Mesendoderm (in vitro differentiated cells): ENCODE results near the gene DMAC1. TPM values are rescaled to one million over a fixed set of nuclear protein-coding genes. Genes with fewer than 3 reads are reported as not detected.

Experiments used
- DNase-seq: peaks from one replicate; pipeline ENCODE4 v3.0.0; 2013
- H2AK5ac ChIP-seq: 2 replicates; pipeline ENCODE4 v1.6.1; 2013; ENCODE audit warnings: low read length, inconsistent platforms
- H2BK120ac ChIP-seq: 2 replicates; pipeline ENCODE4 v1.6.1; 2013; ENCODE audit warnings: low read depth, mild to moderate bottlenecking, low read length, moderate library complexity, mixed read lengths
- H2BK15ac ChIP-seq: replicated peaks from 2 replicates; pipeline ENCODE4 v1.6.1; 2013; ENCODE audit warnings: low read depth, mild to moderate bottlenecking, moderate library complexity
- H2BK5ac ChIP-seq: 2 replicates; pipeline ENCODE4 v1.6.1; 2013; ENCODE audit warnings: low read length, inconsistent platforms
- H3K18ac ChIP-seq: 2 replicates; pipeline ENCODE4 v1.6.1; 2013; ENCODE audit warnings: mild to moderate bottlenecking, low read length, mixed read lengths
- H3K23ac ChIP-seq: one replicate; pipeline ENCODE4 v1.6.1; 2013; ENCODE audit warnings: low read length
- H3K27ac ChIP-seq: 2 replicates; pipeline ENCODE4 v1.5.1; 2013; ENCODE audit warnings: low read depth, mild to moderate bottlenecking, inconsistent platforms, low read length, moderate library complexity
- H3K27me3 ChIP-seq: 2 replicates; pipeline ENCODE4 v1.6.1; 2013; ENCODE audit warnings: low read length, control low read depth, mild to moderate bottlenecking, inconsistent platforms; ENCODE audit not compliant: insufficient read depth, poor library complexity
- H3K36me3 ChIP-seq: 2 replicates; pipeline ENCODE4 v1.6.1; 2013; ENCODE audit warnings: low read length, inconsistent platforms; ENCODE audit not compliant: control insufficient read depth, insufficient read depth
- H3K4ac ChIP-seq: one replicate; pipeline ENCODE4 v1.6.1; 2013; ENCODE audit warnings: low read depth, mild to moderate bottlenecking, low read length, moderate library complexity
- H3K4me1 ChIP-seq: 2 replicates; pipeline ENCODE4 v1.6.1; 2013; ENCODE audit warnings: low read depth, low read length, inconsistent platforms; ENCODE audit not compliant: control insufficient read depth
- H3K4me2 ChIP-seq: 2 replicates; pipeline ENCODE4 v1.6.1; 2013; ENCODE audit warnings: low read length
- H3K4me3 ChIP-seq: 2 replicates; pipeline ENCODE4 v1.5.1; 2013; ENCODE audit warnings: mild to moderate bottlenecking, low read length
- H3K56ac ChIP-seq: one replicate; pipeline ENCODE4 v1.6.1; 2013; ENCODE audit warnings: low read length
- H3K79me1 ChIP-seq: 2 replicates; pipeline ENCODE4 v1.6.1; 2013; ENCODE audit warnings: low read length, inconsistent platforms
- H3K79me2 ChIP-seq: 2 replicates; pipeline ENCODE4 v1.6.1; 2013; ENCODE audit warnings: mild to moderate bottlenecking, low read length; ENCODE audit not compliant: control insufficient read depth, insufficient read depth
- H3K9ac ChIP-seq: 2 replicates; pipeline ENCODE4 v1.6.1; 2013; ENCODE audit warnings: low read length, inconsistent platforms
- H4K5ac ChIP-seq: one replicate; pipeline ENCODE4 v1.6.1; 2013; ENCODE audit warnings: low read length
- H4K8ac ChIP-seq: one replicate; pipeline ENCODE4 v1.6.1; 2013; ENCODE audit warnings: low read depth, mild to moderate bottlenecking, control low read depth, low read length, moderate library complexity
- WGBS: extraction: QIAGEN DNeasy Blood & Tissue Kit; methylation state at CpG from one replicate; pipeline ENCODE4 v1.1.7; 2013; ENCODE audit warnings: low lambda C conversion rate, missing lambda C conversion rate; ENCODE audit not compliant: insufficient coverage; ENCODE audit errors: extremely low coverage; 5-methylcytosine and 5-hydroxymethylcytosine counted together
- polyA plus RNA-seq, 2 experiments: library from polyadenylated mRNA; stranded (reverse); fragments of 200-250 nt; gene quantifications; one replicate each; pipeline ENCODE4 v1.2.3, GENCODE V29; 2013

The DMAC1 gene
- polyA plus RNA-seq (2013, experiment 1 of 2), result 112 TPM
- polyA plus RNA-seq (2013, experiment 2 of 2), result 115 TPM

GRCh38 chr9:7799234-7799943, at the start of gene DMAC1:
Gene DMAC1 (minus strand): TSS chr9:7799778. CDS start chr9:7799734, 44 bp downstream.
- Histone ChIP-seq H2BK15ac (no peak within 1 kb of the TSS), H3K18ac (peak within 1 kb of the TSS; percentile 83), H2BK5ac (no peak within 1 kb of the TSS), H3K4ac (peak within 1 kb of the TSS; percentile 63), H3K9ac (peak within 1 kb of the TSS; percentile 88), H4K8ac (peak within 1 kb of the TSS; percentile 96), H3K4me3 (peak within 1 kb of the TSS; percentile 52), H3K27ac (no peak within 1 kb of the TSS), H4K5ac (peak within 1 kb of the TSS; percentile 14), H2AK5ac (no peak within 1 kb of the TSS), H3K4me2 (peak within 1 kb of the TSS; percentile 71), H3K79me2 (peaks cover 6% of the 10 kb centered on the region), H3K56ac (peak within 1 kb of the TSS; percentile 83), H3K23ac (no peak within 1 kb of the TSS), H3K79me1 (peaks cover 5% of the 10 kb centered on the region), H3K36me3 (no peaks in the 10 kb centered on the region), H3K4me1 (no peaks in the 10 kb centered on the region), H3K27me3 (no peaks in the 10 kb centered on the region), H2BK120ac (no peak within 1 kb of the TSS)
- DNase-seq, result peak; percentile 95
- no CpG with 5 or more reads among the region's 46 CpGs for WGBS

DNA sequence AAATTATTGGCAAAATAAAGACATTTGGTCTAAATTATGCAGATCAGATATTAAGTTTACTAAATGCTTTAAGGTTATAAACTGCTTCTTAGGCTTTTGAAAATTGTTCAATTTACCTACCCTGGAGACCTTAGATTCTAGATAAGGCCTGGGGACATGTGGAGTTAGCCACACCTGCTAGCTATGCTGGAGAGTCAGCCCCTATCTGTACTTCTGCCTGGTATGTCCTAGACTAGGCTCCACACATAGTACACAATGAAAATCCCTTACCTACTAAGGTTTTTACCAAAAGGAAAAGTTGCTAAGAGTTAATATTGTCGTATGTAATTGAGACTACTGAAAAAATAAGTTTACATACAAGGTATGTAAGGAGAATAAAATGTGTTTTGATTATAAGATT, 49.8 kb upstream of the DMAC1 start:
- no peak overlapping the region for H4K8ac ChIP-seq
- no peak overlapping the region for H2BK5ac ChIP-seq
- no peak for DNase-seq
- 100% methylated on average over 1 of the region's 1 CpG for whole genome bisulfite sequencing
- H3K4me1 ChIP-seq, result no peaks in the 10 kb centered on the region
- H4K5ac ChIP-seq, result no peak overlapping the region
- H3K27ac ChIP-seq, result no peak overlapping the region
- H3K36me3 ChIP-seq, result no peaks in the 10 kb centered on the region
- no peak overlapping the region for H2BK120ac ChIP-seq
- no peak overlapping the region for H3K4me2 ChIP-seq
- no peak overlapping the region for H3K9ac ChIP-seq
- no peak overlapping the region for H2AK5ac ChIP-seq
- no peak overlapping the region for H3K18ac ChIP-seq
- H3K56ac ChIP-seq, result no peak overlapping the region
- no peak overlapping the region for H2BK15ac ChIP-seq
- H3K23ac ChIP-seq, result no peak overlapping the region
- H3K4me3 ChIP-seq, result no peak overlapping the region
- H3K79me1 ChIP-seq, result no peaks in the 10 kb centered on the region
- H3K27me3 ChIP-seq, result no peaks in the 10 kb centered on the region
- H3K4ac ChIP-seq, result no peak overlapping the region
- H3K79me2 ChIP-seq, result no peaks in the 10 kb centered on the region

- Histone ChIP-seq H2AK5ac (no peak overlapping the region), H3K79me2 (no peaks in the 10 kb centered on the region), H3K56ac (no peak overlapping the region), H2BK15ac (no peak overlapping the region), H3K4ac (no peak overlapping the region), H3K27me3 (no peaks in the 10 kb centered on the region), H3K23ac (no peak overlapping the region), H3K79me1 (no peaks in the 10 kb centered on the region), H4K5ac (no peak overlapping the region), H2BK120ac (no peak overlapping the region), H3K36me3 (no peaks in the 10 kb centered on the region), H3K27ac (no peak overlapping the region), H3K4me2 (no peak overlapping the region), H3K4me1 (no peaks in the 10 kb centered on the region), H2BK5ac (no peak overlapping the region), H3K4me3 (no peak overlapping the region), H3K18ac (no peak overlapping the region), H4K8ac (no peak overlapping the region), H3K9ac (no peak overlapping the region)
- peak; percentile 3 for DNase-seq
- no CpG with 5 or more reads among the region's 4 CpGs for WGBS
These were observed 48.9 kb upstream of the DMAC1 start for GRCh38 chr9:7848498-7848897.

- H3K36me3 ChIP-seq, result no peaks in the 10 kb centered on the region
- H2BK120ac ChIP-seq, result no peak overlapping the region
- no CpG with 5 or more reads among the region's 3 CpGs for WGBS
- peak; percentile 78 for DNase-seq
- no peak overlapping the region for H3K56ac ChIP-seq
- no peaks in the 10 kb centered on the region for H3K27me3 ChIP-seq
- H3K4me2 ChIP-seq, result no peak overlapping the region
- H3K4me1 ChIP-seq, result no peaks in the 10 kb centered on the region
- H3K79me2 ChIP-seq, result no peaks in the 10 kb centered on the region
- H3K9ac ChIP-seq, result no peak overlapping the region
- H3K27ac ChIP-seq, result no peak overlapping the region
- no peak overlapping the region for H3K23ac ChIP-seq
- H3K79me1 ChIP-seq, result no peaks in the 10 kb centered on the region
- no peak overlapping the region for H2AK5ac ChIP-seq
- H4K5ac ChIP-seq, result no peak overlapping the region
- H2BK5ac ChIP-seq, result no peak overlapping the region
- H4K8ac ChIP-seq, result no peak overlapping the region
- no peak overlapping the region for H2BK15ac ChIP-seq
- H3K4ac ChIP-seq, result no peak overlapping the region
- H3K18ac ChIP-seq, result no peak overlapping the region
- H3K4me3 ChIP-seq, result no peak overlapping the region
These were observed 44.7 kb upstream of the DMAC1 start for GRCh38 chr9:7844242-7844641.

DNA sequence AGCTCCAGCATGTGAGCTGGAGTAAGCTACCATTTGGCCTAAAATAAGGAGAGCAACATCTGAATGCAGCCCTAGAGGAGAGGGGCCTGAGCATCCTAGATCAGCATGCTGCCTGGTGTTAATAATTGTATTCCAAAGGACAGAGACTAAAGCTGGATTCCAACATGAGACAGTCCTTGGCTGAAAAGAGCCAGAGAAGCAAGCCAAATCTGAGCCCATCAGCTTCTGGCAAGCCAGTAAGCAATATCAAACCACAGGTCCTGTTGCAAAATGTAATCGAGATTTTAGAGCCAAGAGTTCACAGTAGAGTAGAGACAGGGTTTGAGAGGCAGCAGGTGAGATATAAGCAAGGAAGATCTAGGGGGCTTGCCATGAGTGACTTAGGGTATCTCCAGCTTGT, 42.3 kb upstream of the DMAC1 start:
- no peak overlapping the region for H3K18ac ChIP-seq
- no peaks in the 10 kb centered on the region for H3K79me1 ChIP-seq
- no peak overlapping the region for H3K4ac ChIP-seq
- no CpG with 5 or more reads among the region's 1 CpG for WGBS
- no peak overlapping the region for H3K23ac ChIP-seq
- no peak overlapping the region for H3K56ac ChIP-seq
- H3K27ac ChIP-seq, result no peak overlapping the region
- H3K27me3 ChIP-seq, result no peaks in the 10 kb centered on the region
- no peaks in the 10 kb centered on the region for H3K36me3 ChIP-seq
- H2AK5ac ChIP-seq, result no peak overlapping the region
- H3K4me2 ChIP-seq, result no peak overlapping the region
- no peak overlapping the region for H2BK15ac ChIP-seq
- H2BK5ac ChIP-seq, result no peak overlapping the region
- H3K4me1 ChIP-seq, result no peaks in the 10 kb centered on the region
- DNase-seq, result no peak
- no peak overlapping the region for H4K8ac ChIP-seq
- H3K79me2 ChIP-seq, result no peaks in the 10 kb centered on the region
- no peak overlapping the region for H4K5ac ChIP-seq
- no peak overlapping the region for H3K9ac ChIP-seq
- H3K4me3 ChIP-seq, result no peak overlapping the region
- no peak overlapping the region for H2BK120ac ChIP-seq

DNA sequence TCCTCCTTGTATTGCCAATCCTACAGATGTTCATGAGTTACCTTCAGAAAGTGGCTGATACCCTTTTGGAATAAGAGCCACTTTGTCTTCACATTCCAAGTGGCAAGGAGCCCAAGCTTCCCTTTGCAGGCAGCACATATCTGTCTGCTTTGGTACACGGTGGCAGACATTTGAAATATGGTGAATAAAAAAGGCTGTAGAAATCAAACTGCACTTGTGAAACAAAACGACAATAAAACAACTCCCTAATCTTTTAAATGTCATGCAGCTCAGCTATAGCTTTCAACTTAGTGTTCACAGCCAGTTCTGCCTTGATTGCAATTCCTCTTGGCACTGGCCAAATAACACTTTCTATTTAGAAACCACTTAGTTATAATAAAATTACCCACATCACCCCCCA, 35.0 kb upstream of the DMAC1 start:
- H3K27me3 ChIP-seq, result no peaks in the 10 kb centered on the region
- no peaks in the 10 kb centered on the region for H3K79me1 ChIP-seq
- no peak overlapping the region for H2BK120ac ChIP-seq
- H3K56ac ChIP-seq, result no peak overlapping the region
- no peak overlapping the region for H3K4ac ChIP-seq
- whole genome bisulfite sequencing, result no CpG with 5 or more reads among the region's 2 CpGs
- no peak overlapping the region for H4K5ac ChIP-seq
- no peak overlapping the region for H3K18ac ChIP-seq
- no peak overlapping the region for H3K4me2 ChIP-seq
- no peaks in the 10 kb centered on the region for H3K36me3 ChIP-seq
- H3K4me1 ChIP-seq, result no peaks in the 10 kb centered on the region
- no peak overlapping the region for H4K8ac ChIP-seq
- no peak overlapping the region for H3K27ac ChIP-seq
- no peak overlapping the region for H3K9ac ChIP-seq
- H3K23ac ChIP-seq, result no peak overlapping the region
- no peak overlapping the region for H3K4me3 ChIP-seq
- H2AK5ac ChIP-seq, result no peak overlapping the region
- H2BK15ac ChIP-seq, result no peak overlapping the region
- H2BK5ac ChIP-seq, result no peak overlapping the region
- no peak for DNase-seq
- H3K79me2 ChIP-seq, result no peaks in the 10 kb centered on the region
